DMS53 treated with DMSO at 0.1 percent for 48 hours (cell line): ENCODE measurements around the gene TMEM138.
A peak's percentile ranks its signal among the peaks of the same experiment; 100 is the strongest.

Experiments
- DNase-seq: peaks from one replicate; lab custom pipeline; 2025; ENCODE audit not compliant: unreplicated experiment; lab: John Stamatoyannopoulos, UW

The TMEM138 gene

GRCh38 chr11:61361741-61362541 lies at the start of gene TMEM138, which contains the start of gene CYB561A3:
Gene TMEM138, plus strand, starts transcription at chr11:61362374. Its CDS starts 2,017 bp downstream, at chr11:61364391.
Gene CYB561A3, minus strand, starts transcription at chr11:61361882. Its CDS starts 5,169 bp downstream, at chr11:61356713.
- DNase-seq, result peak; percentile 95

DNA sequence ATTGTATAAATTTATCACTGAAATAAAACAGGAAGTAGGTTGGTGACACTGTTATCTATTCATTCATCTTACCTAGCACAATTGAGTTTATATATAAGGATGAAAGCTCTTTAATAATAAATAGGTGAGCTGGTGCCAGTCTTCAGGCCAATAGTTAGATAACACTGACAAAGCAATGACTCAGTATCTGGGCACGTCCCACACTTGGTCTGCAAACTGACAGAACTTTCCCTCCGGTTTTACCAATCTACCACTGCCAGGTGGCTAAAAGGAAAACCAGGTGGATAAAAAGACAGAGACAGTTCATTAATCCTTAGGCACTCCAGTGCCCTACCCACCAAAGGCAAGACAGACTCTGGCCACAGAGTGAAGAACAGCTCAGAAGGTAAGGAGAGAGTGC lies 46.9 kb upstream of the TMEM138 start:
- no peak for DNase-seq

GRCh38 chr11:61325649-61326414 lies 36.3 kb upstream of the TMEM138 start:
- DNase-seq, result no peak

- DNase-seq, result no peak
Observed at GRCh38 chr11:61327669-61328071, 34.5 kb upstream of the TMEM138 start.

- no peak for DNase-seq
Observed at GRCh38 chr11:61328351-61328750, 33.8 kb upstream of the TMEM138 start.

GRCh38 chr11:61329871-61330270 lies 32.3 kb upstream of the TMEM138 start:
- no peak for DNase-seq

DNA sequence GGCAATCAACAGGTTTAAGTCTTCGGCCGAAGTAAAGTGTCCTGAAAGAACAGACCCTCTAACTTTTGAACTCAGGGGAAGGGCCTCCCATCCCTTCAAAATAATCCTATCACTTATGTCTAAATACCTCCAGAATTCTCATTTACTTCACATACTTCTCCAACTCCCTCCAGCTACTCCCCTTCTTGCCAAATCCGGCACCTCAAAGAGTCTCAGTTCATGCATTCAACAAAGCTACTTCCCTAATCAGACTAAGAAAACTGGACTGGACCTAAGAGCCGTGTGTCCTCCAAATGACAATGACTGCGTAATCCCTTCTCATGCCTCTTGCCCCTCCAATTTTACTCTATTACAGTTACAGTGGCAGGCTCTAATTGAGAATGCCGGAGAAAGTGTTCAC lies 30.5 kb upstream of the TMEM138 start:
- DNase-seq, result no peak

- DNase-seq, result no peak
Observed at GRCh38 chr11:61332281-61332796, 29.8 kb upstream of the TMEM138 start.

DNA sequence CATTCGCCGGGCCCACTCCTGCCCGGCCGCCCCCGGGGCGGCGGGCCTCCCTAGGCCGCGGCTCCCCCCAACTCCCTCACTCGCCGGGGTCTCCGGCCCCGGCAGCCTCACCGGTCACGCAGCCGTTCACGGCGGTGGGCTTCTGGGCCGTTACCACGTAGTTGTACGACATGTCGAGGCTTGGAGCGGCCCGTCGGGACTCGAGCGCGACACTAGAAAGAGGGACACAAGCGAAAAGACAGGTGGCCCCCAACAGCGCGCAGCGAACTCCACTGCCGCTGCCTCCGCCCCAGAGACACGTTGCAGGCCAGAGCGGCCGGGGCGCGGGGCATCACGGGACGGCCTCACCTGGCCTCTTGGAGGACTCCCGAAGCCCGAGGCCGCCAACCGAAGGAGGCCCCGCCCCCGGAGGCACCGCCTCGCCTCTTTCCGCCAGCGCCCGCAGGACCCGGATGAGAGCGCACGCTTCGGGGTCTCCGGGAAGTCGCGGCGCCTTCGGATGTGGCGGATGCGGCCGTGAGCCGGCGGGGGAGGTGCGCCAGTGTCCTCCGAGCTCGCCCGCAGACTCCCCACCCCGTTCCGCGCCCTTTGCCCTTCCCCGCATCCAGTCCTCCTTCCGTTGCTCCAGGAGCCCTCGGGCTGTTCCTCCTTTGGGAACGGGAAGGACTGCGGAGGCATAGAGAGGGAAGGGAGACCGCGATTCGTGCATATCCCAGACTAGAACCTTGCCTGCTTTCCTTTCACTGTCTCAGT lies 29.2 kb upstream of the TMEM138 start, which contains the start of the genes DDB1 and TKFC:
TSS of gene DDB1 (minus strand) at position 309 of the 753 bp plus-strand sequence. CDS start at position 172, 137 bp downstream.
TSS of gene TKFC (plus strand) at position 432 of the 753 bp plus-strand sequence. CDS start 1,501 bp downstream, outside the sequence.
- peak; percentile 90 for DNase-seq

DNA sequence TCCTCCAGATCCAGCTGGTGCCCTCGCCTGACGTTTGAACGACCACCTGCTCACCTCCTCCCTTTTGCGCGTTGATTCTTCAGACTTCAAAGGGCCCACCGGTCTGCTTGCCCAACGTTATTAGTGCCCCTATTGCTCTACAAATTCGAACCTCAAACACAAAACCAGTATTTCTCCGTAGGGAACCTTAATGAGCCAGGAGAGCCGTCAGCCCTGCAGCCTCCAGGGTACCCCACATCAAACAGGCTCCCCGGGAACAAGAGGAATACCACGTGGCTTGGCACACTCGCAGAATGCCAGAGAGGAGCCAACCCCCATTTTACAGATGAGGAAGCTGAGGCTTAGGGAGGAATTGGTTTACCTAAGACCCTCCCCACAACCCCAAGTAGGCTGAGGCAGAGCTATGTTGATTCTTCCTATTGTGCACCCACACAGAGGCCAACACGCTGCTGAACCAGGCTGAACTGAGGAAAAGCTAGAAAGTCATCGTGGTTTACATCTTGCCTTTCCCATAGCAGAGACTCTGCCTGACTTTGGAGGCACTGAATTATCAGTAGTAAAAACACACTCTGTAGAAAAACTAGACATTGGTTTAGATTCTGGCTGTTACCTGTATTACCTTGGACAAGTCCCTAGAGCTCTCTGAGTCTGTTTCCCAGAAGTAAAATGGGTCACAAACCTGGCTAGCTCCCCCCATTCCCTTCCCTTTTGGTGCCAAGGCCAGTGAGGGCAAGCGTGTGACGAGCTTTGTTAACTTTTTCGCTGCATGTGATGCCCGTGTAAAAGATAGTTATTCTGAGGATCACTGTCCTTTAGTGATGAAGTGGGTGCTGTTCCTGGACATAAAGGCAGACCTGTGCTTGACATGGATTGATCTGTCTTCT lies 28.4 kb upstream of the TMEM138 start:
- no peak for DNase-seq

DNA sequence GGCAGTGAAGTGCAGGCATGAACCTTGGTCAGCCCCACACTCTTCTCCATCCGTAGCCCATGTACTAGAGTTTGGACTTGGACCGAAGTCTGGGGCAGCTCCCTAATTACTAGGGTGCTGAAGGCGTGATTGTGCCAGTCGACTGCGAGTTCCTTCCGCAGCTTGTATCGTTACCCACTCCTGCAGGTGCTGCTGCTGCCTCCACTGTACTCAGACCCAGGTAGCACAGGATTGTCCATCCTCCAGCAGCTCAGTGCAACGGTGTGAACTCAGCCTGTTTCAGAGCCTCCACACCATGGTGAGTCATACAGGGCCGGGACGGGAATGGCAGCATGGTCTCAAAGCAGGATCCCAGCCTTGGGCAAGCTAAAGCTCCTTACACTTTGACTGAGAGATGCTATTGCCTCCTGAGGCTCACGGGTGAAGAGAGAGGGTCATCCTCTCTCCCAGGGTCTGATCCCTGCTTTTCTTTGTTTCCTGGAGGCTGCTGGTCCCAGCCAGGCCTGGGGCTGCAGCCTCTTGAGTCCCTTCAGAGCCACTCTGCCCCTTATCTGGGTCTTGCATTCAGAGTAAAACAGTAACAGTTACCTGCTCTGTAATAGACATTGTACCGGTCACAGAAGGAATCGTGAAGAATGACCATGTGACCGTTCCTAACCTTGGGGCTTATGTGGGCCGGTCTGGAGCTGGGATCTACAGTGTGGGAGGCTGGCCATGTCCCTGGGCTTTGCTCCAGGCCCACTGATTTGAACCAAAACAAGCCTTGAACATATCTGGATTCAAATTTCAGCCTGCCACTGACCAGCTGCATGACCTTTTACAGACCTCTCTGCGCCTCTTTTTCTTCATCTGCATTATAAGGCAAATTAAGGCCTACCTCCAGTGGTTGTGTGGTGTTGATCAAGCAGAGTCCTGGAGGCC lies 27.5 kb upstream of the TMEM138 start:
- no peak for DNase-seq

- DNase-seq, result no peak
Observed at GRCh38 chr11:61335355-61335710, 26.8 kb upstream of the TMEM138 start.

GRCh38 chr11:61336171-61336935 lies 25.8 kb upstream of the TMEM138 start:
- DNase-seq, result peak; percentile 78

GRCh38 chr11:61337706-61338470 lies 24.3 kb upstream of the TMEM138 start:
- DNase-seq, result no peak

- no peak for DNase-seq
Observed at GRCh38 chr11:61338783-61339489, 23.2 kb upstream of the TMEM138 start.

DNA sequence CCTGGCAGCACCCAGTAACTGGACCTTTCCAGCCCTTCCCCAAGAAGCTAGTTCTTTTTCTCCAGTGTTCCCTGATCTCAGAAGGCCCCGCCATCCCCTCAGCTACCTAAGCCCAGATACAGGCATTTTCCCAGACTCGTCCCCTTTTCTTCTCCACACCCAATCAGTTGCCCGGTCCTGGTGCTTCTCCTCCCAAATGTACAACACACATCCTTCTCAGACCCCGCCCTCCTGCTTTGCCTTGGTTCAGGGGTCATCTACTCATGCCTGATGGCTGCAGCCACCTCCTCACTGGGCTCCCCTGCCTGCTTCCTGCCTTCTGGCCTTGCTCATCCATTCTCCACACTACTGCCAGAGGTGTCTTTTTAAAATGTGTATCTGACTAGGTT lies 22.7 kb upstream of the TMEM138 start:
- DNase-seq, result no peak

DNA sequence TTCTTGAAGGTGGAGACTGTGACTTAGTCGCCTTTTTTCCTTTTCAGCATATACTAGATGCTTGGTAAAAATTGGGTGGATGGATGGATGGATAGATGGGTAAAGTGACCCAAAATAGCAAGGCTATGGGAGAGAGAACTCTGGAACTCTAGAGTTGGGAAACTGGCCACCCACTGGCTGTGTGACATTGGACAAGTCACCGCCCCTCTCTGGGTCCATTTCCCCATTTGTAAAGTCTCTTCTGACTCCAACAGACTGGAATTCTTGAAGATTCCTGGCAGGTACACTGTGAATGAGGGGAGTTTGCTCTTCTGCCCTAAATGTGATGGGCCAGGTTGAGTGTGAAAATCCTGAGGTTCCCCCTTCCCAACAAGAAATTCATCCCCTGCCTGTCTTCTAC lies 21.2 kb upstream of the TMEM138 start:
- DNase-seq, result no peak
